Vagina (tissue), 2 donors: ENCODE measurements around the gene PODN.

Source experiments
- POLR2AphosphoS5 ChIP-seq, 2 donors: sonication (generic); formaldehyde crosslinking; IDR thresholded peaks; one replicate each; pipeline ENCODE4 v1.9.0; 2017; ENCODE audit warnings: antibody characterized with exemption in 2 of 2, mild to moderate bottlenecking in 2 of 2, low read depth in 1 of 2; ENCODE audit not compliant: insufficient read depth in 1 of 2
- TF ChIP-seq, protein P1 (sequence below), 3 experiments: fragments of 450-650 bp in 2 of 3; fragments of 200-600 bp in 1 of 3; sonication (generic) in 1 of 3; IDR thresholded peaks; one replicate each; pipeline ENCODE4 v1.5.1; 2017 to 2019; ENCODE audit warnings: antibody characterized with exemption in 3 of 3, mild to moderate bottlenecking in 2 of 3, moderate library complexity in 2 of 3

DNA sequence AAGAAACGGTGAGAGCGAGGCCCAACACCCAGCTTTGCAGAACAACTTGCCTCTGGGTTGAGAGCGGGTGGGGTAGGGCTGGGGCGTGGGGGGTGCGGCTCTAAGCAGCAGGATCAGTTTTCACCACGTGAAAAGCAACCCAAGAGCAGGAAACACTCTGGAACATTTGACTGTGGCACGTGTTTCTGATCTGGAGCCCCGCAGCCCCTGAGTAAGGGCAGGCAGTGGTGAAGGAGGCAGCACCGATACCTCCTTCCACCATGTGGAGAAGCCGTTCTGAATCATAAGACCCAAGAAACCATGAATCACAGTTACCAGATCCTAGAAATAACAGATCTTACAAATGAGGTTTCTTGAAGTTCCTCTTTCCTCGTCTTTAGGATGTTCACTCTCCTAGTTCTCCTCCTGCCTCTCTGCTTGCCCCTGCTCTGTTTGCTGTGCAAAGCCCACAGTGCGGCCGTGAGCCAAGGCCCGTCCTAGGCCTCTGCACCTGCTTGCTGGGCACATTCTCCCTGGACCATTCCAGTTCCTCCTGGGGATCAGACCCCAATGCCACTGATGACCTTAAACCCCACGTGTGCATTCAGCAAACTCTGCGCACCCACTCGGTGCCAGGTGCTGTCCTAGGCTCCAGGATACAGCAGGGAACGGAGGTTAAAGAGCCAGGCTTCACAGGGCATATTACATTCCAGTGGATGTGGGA lies 48.5 kb downstream of the PODN start:
- TF ChIP-seq POLR2AphosphoS5 (IDR thresholded peaks at IDR 0.05; ENCODE audit: insufficient read depth in 1 of 2, low read depth in 1 of 2), result peak in 1 of 2 donors; percentile 50
- TF ChIP-seq, protein P1, sequence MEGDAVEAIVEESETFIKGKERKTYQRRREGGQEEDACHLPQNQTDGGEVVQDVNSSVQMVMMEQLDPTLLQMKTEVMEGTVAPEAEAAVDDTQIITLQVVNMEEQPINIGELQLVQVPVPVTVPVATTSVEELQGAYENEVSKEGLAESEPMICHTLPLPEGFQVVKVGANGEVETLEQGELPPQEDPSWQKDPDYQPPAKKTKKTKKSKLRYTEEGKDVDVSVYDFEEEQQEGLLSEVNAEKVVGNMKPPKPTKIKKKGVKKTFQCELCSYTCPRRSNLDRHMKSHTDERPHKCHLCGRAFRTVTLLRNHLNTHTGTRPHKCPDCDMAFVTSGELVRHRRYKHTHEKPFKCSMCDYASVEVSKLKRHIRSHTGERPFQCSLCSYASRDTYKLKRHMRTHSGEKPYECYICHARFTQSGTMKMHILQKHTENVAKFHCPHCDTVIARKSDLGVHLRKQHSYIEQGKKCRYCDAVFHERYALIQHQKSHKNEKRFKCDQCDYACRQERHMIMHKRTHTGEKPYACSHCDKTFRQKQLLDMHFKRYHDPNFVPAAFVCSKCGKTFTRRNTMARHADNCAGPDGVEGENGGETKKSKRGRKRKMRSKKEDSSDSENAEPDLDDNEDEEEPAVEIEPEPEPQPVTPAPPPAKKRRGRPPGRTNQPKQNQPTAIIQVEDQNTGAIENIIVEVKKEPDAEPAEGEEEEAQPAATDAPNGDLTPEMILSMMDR (IDR thresholded peaks at IDR 0.05), result no peak
